Retinal pigment epithelial cell (primary cell): ENCODE measurements around the gene MEIG1.
"Not testable (repeated sequence)": the region's sequence is repeated elsewhere in the genome, so short reads cannot be mapped to it uniquely, and the experiment has no call there.

Experiments used
- DNase-seq: peaks from one replicate; pipeline ENCODE4 v3.0.0-alpha.2; 2010; ENCODE audit warnings: low read depth
- H3K4me3 ChIP-seq: 2 replicates; pipeline ENCODE4 v1.5.1; 2011; ENCODE audit warnings: mild to moderate bottlenecking, low read length, control low read depth, moderate library complexity
- TF ChIP-seq, protein P1 (sequence below): conservative IDR thresholded peaks from 2 replicates; pipeline ENCODE4 v1.5.1; 2011; ENCODE audit warnings: low read depth, low read length, control low read depth, inconsistent platforms

MEIG1 gene

DNA sequence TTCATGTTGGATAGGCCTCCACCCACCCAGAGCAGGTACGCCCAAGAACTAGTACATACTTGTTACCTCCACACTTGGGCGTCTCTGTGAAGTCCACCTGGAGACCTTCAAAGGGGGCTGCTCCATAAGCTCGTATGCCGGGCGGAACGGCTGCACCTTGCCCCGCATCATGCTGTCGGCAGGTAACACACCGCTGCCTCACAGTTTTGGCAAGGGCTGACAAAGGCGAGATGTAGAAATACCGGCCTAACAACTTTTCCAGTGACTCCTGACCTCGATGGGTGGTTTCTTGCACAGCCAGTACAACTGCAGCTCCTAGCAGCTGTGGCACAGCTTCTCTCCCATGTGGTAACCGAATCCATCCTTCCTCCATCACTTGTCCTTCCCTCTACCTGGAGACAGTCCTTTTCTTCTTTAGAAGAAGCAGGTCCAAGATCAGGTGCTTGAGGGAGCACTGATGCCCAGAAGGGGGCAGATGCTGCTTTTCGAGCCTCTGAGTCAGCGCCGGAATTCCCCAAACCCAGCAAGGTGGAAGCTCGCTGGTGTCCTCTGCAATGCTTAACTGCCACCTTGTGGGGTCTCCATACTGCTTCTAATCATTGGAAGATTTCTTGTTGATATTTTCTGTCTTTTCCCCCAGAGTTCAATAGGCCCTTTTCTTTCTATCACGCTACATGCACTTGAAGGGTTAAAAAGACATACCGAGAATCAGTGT, 32.0 kb downstream of the MEIG1 start:
- DNase-seq, H3K4me3 ChIP-seq: not testable (repeated sequence)
- TF ChIP-seq, protein P1, sequence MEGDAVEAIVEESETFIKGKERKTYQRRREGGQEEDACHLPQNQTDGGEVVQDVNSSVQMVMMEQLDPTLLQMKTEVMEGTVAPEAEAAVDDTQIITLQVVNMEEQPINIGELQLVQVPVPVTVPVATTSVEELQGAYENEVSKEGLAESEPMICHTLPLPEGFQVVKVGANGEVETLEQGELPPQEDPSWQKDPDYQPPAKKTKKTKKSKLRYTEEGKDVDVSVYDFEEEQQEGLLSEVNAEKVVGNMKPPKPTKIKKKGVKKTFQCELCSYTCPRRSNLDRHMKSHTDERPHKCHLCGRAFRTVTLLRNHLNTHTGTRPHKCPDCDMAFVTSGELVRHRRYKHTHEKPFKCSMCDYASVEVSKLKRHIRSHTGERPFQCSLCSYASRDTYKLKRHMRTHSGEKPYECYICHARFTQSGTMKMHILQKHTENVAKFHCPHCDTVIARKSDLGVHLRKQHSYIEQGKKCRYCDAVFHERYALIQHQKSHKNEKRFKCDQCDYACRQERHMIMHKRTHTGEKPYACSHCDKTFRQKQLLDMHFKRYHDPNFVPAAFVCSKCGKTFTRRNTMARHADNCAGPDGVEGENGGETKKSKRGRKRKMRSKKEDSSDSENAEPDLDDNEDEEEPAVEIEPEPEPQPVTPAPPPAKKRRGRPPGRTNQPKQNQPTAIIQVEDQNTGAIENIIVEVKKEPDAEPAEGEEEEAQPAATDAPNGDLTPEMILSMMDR: peak; percentile 41

DNA sequence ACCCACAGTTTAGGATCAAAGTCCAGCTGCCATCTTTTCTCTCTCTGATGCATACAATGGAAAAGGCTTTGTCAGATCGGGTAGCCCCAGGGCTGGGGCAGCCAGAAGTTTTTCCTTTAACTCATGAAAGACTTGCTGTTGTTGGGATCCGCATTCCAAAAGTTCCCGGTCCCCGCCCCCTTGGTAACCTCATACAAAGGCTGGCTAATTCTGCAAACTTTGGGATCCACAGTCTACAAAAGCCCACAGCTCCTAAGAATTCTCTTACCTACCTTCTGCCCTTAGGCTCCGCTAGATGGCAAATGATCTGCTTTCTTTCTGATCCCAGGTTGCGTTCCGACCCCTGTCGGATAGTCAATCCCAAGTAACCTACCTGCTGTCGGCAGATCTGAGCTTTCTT, 33.1 kb downstream of the MEIG1 start:
- DNase-seq, H3K4me3 ChIP-seq: not testable (repeated sequence)

DNA sequence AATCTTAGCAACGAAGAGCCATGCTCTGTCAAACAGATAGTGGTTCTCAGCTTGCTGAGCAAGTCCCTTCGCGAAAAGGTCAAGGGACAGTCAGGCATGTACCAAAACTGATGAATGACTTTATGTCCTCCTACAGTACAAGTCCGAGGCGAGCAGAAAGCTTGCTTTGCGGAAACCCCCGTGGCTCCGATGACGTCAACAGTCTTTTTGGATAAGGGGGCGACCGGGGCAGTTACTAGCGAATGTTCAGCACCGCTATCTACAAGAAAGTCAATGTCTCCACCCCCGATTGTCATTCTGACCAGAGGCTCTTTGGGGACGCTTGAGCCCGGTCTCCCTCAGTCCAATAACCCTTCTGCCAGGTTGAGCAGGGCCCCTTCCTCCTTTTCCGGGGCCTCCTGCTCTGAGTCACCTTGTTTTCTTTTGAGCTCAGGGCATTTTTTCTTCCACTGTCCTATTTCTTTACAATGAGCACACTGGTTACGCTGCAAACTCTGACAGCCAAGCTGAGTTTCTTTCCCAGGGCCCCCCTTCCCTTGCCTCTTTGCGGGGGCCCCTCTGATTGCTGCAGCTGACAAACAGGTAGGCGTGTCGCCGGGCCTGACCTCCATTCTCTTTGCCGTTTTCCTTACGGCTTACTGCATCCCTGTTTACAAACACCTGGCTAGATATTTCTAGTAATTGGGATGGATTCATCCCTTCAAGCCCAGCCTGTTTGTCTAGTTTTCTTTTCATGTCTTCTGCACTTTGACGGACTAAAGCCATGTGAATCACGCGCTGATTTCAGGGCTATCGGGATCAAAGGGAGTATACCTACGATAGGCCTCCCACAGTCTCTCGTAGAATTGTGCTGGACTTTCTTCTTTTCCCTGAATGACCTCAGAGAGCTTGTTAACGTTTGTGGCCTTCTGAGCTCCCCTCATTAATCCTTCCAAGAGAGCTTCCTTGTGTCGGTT, 34.6 kb downstream of the MEIG1 start:
- H3K4me3 ChIP-seq, DNase-seq: not testable (repeated sequence)

DNA sequence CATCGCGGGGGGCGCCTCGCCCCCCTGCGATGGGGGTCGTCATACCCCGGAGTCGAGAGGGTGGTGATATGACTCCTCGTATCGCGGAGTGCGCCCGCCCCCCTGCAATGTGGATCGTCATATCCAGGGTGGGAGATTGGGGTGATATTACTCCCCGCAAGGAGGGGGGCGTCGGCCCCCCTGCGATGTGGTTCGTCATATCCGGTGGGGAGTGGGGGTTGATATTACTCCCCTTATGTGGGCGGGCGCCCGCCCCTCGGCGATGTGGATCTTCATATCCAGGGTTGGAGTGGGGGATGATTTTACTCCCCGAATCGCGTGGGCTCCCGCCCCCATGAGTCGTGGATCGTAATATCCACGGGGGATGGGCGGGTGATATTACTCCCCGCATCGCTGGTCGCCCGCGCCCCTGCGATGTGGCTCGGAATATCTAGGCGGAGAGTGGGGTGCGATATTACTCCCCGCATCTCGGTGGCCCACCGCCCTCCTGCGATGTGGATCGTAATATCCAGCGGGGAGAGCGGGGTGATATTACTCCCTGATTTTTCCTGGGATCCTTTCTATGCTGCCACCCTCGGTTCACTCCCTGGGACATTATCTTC, 36.9 kb downstream of the MEIG1 start:
- no peak for DNase-seq
- TF ChIP-seq, protein P1: no peak
- peak overlapping the region; percentile 27 for H3K4me3 ChIP-seq

DNA sequence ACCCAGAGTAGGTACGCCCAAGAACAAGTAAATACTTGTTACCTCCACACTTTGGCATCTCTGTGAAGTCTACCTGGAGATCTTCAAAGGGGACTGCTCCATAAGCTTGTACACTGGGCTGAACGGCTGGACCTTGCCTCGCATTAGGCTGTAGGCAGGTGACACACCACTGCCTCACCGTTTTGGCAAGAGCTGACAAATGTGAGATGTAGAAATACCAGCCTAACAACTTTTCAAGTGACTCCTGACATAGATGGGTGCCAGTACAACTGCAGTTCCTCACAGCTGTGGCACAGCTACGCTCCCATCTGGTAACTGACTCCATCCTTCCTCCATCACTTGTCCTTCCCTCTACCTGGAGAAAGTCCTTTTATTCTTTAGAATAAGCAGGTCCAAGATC, 54.3 kb downstream of the MEIG1 start:
- not testable (repeated sequence) for H3K4me3 ChIP-seq, DNase-seq

DNA sequence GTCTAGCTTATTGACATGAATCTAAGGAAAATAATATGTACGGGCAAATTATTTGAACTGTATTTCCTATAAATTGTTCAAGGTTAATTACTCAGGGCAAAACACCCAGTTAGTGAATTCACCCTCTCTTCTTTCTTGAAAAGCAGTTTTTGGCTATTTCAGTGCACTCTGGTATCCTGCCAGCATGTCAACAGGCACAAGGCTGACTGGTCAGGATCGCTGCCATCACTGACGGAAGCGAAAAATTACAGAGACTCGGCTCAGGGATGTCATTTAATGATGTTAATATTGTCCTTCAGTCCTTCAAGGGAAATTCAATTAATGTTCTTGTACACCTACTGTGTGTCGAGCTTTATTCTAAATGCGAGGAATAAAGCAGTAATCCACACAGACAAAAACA, 56.3 kb downstream of the MEIG1 start:
- no peak for DNase-seq
- TF ChIP-seq, protein P1: no peak

DNA sequence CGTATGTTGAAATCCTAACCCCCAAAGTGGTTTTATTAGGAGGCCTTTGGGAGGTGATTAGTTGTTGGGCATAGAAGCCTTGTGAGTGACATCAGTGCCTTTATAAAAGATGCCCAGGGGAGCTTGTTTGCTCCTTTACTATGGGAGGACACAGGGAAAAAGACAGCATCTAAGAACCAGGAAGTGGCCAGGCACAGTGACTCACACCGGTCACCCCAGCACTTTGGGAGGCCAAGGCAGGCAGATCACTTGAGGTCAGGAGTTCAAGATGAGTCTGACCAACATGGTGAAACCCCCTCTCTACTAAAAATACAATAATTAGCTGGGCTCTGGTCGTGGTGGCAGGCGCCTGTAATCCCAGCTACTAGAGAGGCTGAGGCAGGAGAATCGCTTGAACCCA, 61.8 kb downstream of the MEIG1 start:
- not testable (repeated sequence) for DNase-seq

More for the DNA sequence above, 56.3 kb downstream of the MEIG1 start:
- H3K4me3 ChIP-seq: no peak overlapping the region

More for the DNA sequence above, 61.8 kb downstream of the MEIG1 start:
- not testable (repeated sequence) for H3K4me3 ChIP-seq
